NCI-H446 (cell line): ENCODE data around the gene PIGW.

Source experiments
- DNase-seq, 2 experiments: peaks; one replicate each; lab custom pipeline; 2025; lab: John Stamatoyannopoulos, UW

PIGW gene

GRCh38 chr17:36509272-36509985, 25.4 kb upstream of the PIGW start:
- DNase-seq, result no peak

GRCh38 chr17:36510636-36511035, 24.2 kb upstream of the PIGW start:
- no peak for DNase-seq

- DNase-seq, result no peak
Measured at GRCh38 chr17:36511216-36511615, 23.6 kb upstream of the PIGW start.

GRCh38 chr17:36512641-36513040, 22.1 kb upstream of the PIGW start:
- DNase-seq, result no peak

GRCh38 chr17:36514856-36515255, 19.9 kb upstream of the PIGW start:
- DNase-seq, result no peak

- no peak for DNase-seq
Measured at GRCh38 chr17:36515837-36516236, 18.9 kb upstream of the PIGW start.

GRCh38 chr17:36523113-36523512, 11.7 kb upstream of the PIGW start:
- DNase-seq, result no peak

- DNase-seq, result no peak
Measured at GRCh38 chr17:36524428-36524876, 10.3 kb upstream of the PIGW start.

GRCh38 chr17:36525113-36525512, 9.7 kb upstream of the PIGW start:
- no peak for DNase-seq

GRCh38 chr17:36525888-36526287, 8.9 kb upstream of the PIGW start:
- DNase-seq, result no peak

GRCh38 chr17:36527621-36528250, 7.1 kb upstream of the PIGW start:
- no peak for DNase-seq

- no peak for DNase-seq
Measured at GRCh38 chr17:36529121-36529520, 5.7 kb upstream of the PIGW start.

- no peak for DNase-seq
Measured at GRCh38 chr17:36532435-36532975, 2.3 kb upstream of the PIGW start.

GRCh38 chr17:36533935-36534839, 600 bp upstream of the PIGW start:
- DNase-seq, result peak; percentile 51 to 82

- no peak for DNase-seq
Measured at GRCh38 chr17:36535669-36536081, 888 bp downstream of the PIGW start.

GRCh38 chr17:36540696-36541095, 5.9 kb downstream of the PIGW start:
- DNase-seq, result no peak

GRCh38 chr17:36542755-36543154, 8.0 kb downstream of the PIGW start:
- no peak for DNase-seq

- peak in 1 of 2 experiments; percentile 25 for DNase-seq
Measured at GRCh38 chr17:36544044-36544306, 9.2 kb downstream of the PIGW start.

GRCh38 chr17:36544307-36545076, 9.7 kb downstream of the PIGW start, which contains the start of gene GGNBP2:
GGNBP2 (plus strand) TSS chr17:36544919; CDS start chr17:36545725, 806 bp downstream.
- DNase-seq, result peak; percentile 81 to 93

GRCh38 chr17:36545077-36545464, 10.3 kb downstream of the PIGW start:
- no peak for DNase-seq
